GM23338 (cell line): ENCODE results near the gene DNAJC9. TPM values are rescaled to one million over a fixed set of nuclear protein-coding genes. Genes with fewer than 3 reads are reported as not detected.

Source experiments
- ATAC-seq: fragments of 200-7000 bp; cut with Tn5 transposase; 3 replicates; pipeline ENCODE4 v1.9.1; 2020
- DNase-seq: peaks from one replicate; pipeline ENCODE4 v3.0.0-alpha.2; 2015; ENCODE audit warnings: low spot score
- H2AFZ ChIP-seq: fragments of 200-600 bp; sonication (generic); 2 replicates; pipeline ENCODE4 v1.8.0; 2016; ENCODE audit warnings: antibody characterized with exemption, mild to moderate bottlenecking, moderate library complexity
- H3F3A ChIP-seq: fragments of 200-600 bp; sonication (generic); replicated peaks from 2 replicates; pipeline ENCODE4 v1.8.0; 2017; ENCODE audit warnings: antibody characterized with exemption, mixed run types, low read depth
- H3K27ac ChIP-seq: fragments of 200-600 bp; sonication (generic); 2 replicates; pipeline ENCODE4 v1.6.1; 2016; ENCODE audit warnings: low read depth
- H3K27me3 ChIP-seq: fragments of 200-600 bp; sonication (generic); 2 replicates; pipeline ENCODE4 v1.8.0; 2016; ENCODE audit warnings: mild to moderate bottlenecking, mixed run types, moderate library complexity; ENCODE audit not compliant: insufficient read depth
- H3K36me3 ChIP-seq: fragments of 200-600 bp; sonication (generic); 2 replicates; pipeline ENCODE4 v1.8.0; 2016; ENCODE audit warnings: mild to moderate bottlenecking; ENCODE audit not compliant: insufficient read depth
- H3K4me1 ChIP-seq: fragments of 200-600 bp; sonication (generic); 2 replicates; pipeline ENCODE4 v1.8.0; 2016; ENCODE audit warnings: mild to moderate bottlenecking, moderate library complexity; ENCODE audit not compliant: insufficient read depth
- H3K4me2 ChIP-seq: fragments of 200-600 bp; sonication (generic); 2 replicates; pipeline ENCODE4 v1.7.1; 2017; ENCODE audit warnings: mixed run types
- H3K4me3 ChIP-seq: fragments of 200-600 bp; sonication (generic); 2 replicates; pipeline ENCODE4 v1.6.1; 2016; ENCODE audit warnings: mixed run types
- H3K79me2 ChIP-seq: fragments of 200-600 bp; sonication (generic); replicated peaks from 2 replicates; pipeline ENCODE4 v1.8.0; 2017; ENCODE audit warnings: mild to moderate bottlenecking; ENCODE audit not compliant: insufficient read depth
- H3K9me2 ChIP-seq: fragments of 200-600 bp; sonication (generic); 2 replicates; pipeline ENCODE4 v1.8.0; 2017; ENCODE audit not compliant: insufficient read depth
- H4K20me1 ChIP-seq: fragments of 200-600 bp; sonication (generic); replicated peaks from 2 replicates; pipeline ENCODE4 v1.8.0; 2017; ENCODE audit warnings: mild to moderate bottlenecking; ENCODE audit not compliant: insufficient read depth
- H3K27ac Mint-ChIP-seq: 2 replicates; pipeline ENCODE4 v1.8.0; 2020; ENCODE audit warnings: inconsistent platforms, mild to moderate bottlenecking, moderate library complexity, mixed read lengths
- H3K27me3 Mint-ChIP-seq: 3 replicates; pipeline ENCODE4 v1.8.0; 2022; ENCODE audit warnings: low read depth, mild to moderate bottlenecking, moderate library complexity, mixed read lengths, inconsistent platforms; ENCODE audit not compliant: insufficient read depth, poor library complexity
- H3K36me3 Mint-ChIP-seq: 3 replicates; pipeline ENCODE4 v1.8.0; 2021; ENCODE audit warnings: low read depth, mild to moderate bottlenecking, inconsistent platforms, moderate library complexity, mixed read lengths
- H3K4me1 Mint-ChIP-seq: 3 replicates; pipeline ENCODE4 v1.8.0; 2020; ENCODE audit warnings: mild to moderate bottlenecking, inconsistent platforms, mixed read lengths
- H3K4me3 Mint-ChIP-seq: 3 replicates; pipeline ENCODE4 v1.8.0; 2021; ENCODE audit warnings: moderate library complexity, mild to moderate bottlenecking, inconsistent platforms, mixed read lengths
- H3K9me3 Mint-ChIP-seq: 3 replicates; pipeline ENCODE4 v1.8.0; 2020; ENCODE audit warnings: moderate library complexity, mild to moderate bottlenecking, inconsistent platforms, mixed read lengths
- CREB1 ChIP-seq: fragments of 250-450 bp; sonication (Bioruptor Pico); IDR thresholded peaks from 2 replicates; pipeline ENCODE4 v1.5.0; 2020; ENCODE audit warnings: low read depth, mild to moderate bottlenecking, moderate library complexity
- EZH2 ChIP-seq: fragments of 200-600 bp; sonication (generic); IDR thresholded peaks from one replicate; pipeline ENCODE4 v1.8.0; 2017; ENCODE audit warnings: antibody characterized with exemption, mild to moderate bottlenecking, low read depth; ENCODE audit not compliant: unreplicated experiment
- JUNB ChIP-seq: IDR thresholded peaks from one replicate; pipeline ENCODE4 v1.6.1; 2016; ENCODE audit warnings: antibody characterized with exemption; ENCODE audit not compliant: unreplicated experiment
- NANOG ChIP-seq: IDR thresholded peaks from 2 replicates; pipeline ENCODE4 v1.6.1; 2016; ENCODE audit warnings: antibody characterized with exemption, borderline replicate concordance
- POLR2AphosphoS5 ChIP-seq: IDR thresholded peaks from 2 replicates; pipeline ENCODE4 v1.6.1; 2016; ENCODE audit warnings: antibody characterized with exemption, low read depth
- long read RNA-seq: library from polyadenylated mRNA; unstranded; transcript quantifications from one replicate; pipeline ENCODE4 v2.0.0, GENCODE V29; 2020; ENCODE audit not compliant: unreplicated experiment
- polyA plus RNA-seq: library from polyadenylated mRNA; unstranded; fragments of >200 nt; fragmentation: Nextera tagmentation; extraction: Ambion mirVana; gene quantifications from 2 replicates; pipeline ENCODE4 v1.2.1, GENCODE V29; 2016
- total RNA-seq: library from RNA; depleted of rRNA; stranded (reverse); fragments of >200 nt; shearing (Covaris generic); gene quantifications from 2 replicates; pipeline ENCODE4 v1.2.3, GENCODE V29; 2014; rRNA removed
- TF ChIP-seq, protein P1 (sequence below), 2 experiments: fragments of 200-600 bp in 1 of 2; sonication (generic) in 1 of 2; conservative IDR thresholded peaks; 2 replicates each; pipeline versions ENCODE4 v1.5.1 to v1.6.1; 2016 to 2017; ENCODE audit warnings: antibody characterized with exemption in 2 of 2, low read depth in 2 of 2, mild to moderate bottlenecking in 2 of 2, moderate library complexity in 1 of 2
- TF ChIP-seq, protein P2 (sequence below): IDR thresholded peaks from 2 replicates; pipeline ENCODE4 v1.6.1; 2016; ENCODE audit warnings: antibody characterized with exemption
- TF ChIP-seq, protein P3 (sequence below): IDR thresholded peaks from one replicate; pipeline ENCODE4 v1.6.1; 2018; ENCODE audit warnings: antibody characterized with exemption; ENCODE audit not compliant: unreplicated experiment

The DNAJC9 gene, protein sequence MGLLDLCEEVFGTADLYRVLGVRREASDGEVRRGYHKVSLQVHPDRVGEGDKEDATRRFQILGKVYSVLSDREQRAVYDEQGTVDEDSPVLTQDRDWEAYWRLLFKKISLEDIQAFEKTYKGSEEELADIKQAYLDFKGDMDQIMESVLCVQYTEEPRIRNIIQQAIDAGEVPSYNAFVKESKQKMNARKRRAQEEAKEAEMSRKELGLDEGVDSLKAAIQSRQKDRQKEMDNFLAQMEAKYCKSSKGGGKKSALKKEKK
- total RNA-seq (27.8 and 33.2 TPM in 2 replicates), polyA plus RNA-seq (23.6 and 31.0 TPM in 2 replicates)
- long read RNA-seq, transcript DNAJC9-201 (5 exons, 3,032 nt) = major isoform, 66 of 80 reads
- long read RNA-seq, partial matches to known transcripts = 9 of 80 reads
- long read RNA-seq, other reads (novel, unspliced or antisense) = 5 of 80 reads

DNA sequence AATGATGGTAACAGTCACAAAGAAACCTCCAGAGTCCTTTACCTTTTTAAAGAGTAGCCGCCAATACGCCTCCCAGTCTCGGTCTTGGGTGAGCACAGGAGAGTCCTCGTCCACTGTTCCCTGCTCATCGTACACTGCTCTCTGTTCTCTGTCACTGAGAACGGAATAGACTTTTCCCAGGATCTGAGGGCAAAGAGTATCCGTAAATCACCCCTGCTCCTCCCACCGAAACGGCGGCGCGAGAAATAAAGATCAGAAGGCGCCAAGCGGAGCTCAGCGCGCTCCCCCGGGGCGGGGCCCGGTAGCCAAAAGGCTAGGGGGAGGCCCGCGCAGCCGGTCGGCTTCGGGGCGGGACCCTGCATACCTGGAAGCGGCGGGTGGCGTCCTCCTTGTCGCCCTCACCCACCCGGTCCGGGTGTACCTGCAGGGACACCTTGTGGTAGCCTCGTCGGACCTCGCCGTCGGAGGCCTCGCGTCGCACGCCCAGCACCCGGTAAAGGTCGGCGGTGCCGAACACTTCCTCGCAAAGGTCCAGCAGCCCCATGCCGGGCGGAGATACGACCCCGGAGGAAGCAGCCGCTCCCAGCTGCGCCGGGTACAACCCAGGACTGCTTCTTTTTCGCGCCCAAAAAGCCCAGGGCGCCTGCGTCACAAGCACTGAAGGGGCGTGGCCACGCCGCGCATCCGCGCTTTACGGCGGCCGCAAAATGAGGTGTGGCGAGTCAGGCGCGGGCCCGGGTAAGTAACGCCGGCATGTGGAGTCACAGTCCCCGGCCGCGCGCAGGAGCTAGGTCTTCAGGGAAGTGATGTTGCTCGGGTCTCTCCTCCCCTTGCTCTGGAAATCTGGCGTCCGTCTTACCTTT, at the start of gene DNAJC9:
Gene DNAJC9 (minus strand): TSS at position 610 of the 863 bp plus-strand sequence. CDS start 66 bp downstream, at position 544.
- peaks cover 70% of the 10 kb centered on the region for H3K79me2 ChIP-seq
- H2AFZ ChIP-seq = no peak within 1 kb of the TSS
- Mint-ChIP-seq H3K4me1 (peaks cover 23% of the 10 kb centered on the region; the same call in 2 of the 3 replicates), H3K9me3 (no peaks in the 10 kb centered on the region), H3K36me3 (peaks cover 81% of the 10 kb centered on the region), H3K27me3 (peaks cover 9% of the 10 kb centered on the region), H3K4me3 (peak within 1 kb of the TSS; percentile 100), H3K27ac (peak within 1 kb of the TSS; percentile 100)
- peaks cover 20% of the 10 kb centered on the region for H3K4me1 ChIP-seq
- ATAC-seq (peak; percentile 89), DNase-seq (peak; percentile 97)
- H4K20me1 ChIP-seq = no peaks in the 10 kb centered on the region; the same call in 1 of the 2 replicates
- H3K27ac ChIP-seq = peak within 1 kb of the TSS; percentile 98
- TF ChIP-seq, protein P1, sequence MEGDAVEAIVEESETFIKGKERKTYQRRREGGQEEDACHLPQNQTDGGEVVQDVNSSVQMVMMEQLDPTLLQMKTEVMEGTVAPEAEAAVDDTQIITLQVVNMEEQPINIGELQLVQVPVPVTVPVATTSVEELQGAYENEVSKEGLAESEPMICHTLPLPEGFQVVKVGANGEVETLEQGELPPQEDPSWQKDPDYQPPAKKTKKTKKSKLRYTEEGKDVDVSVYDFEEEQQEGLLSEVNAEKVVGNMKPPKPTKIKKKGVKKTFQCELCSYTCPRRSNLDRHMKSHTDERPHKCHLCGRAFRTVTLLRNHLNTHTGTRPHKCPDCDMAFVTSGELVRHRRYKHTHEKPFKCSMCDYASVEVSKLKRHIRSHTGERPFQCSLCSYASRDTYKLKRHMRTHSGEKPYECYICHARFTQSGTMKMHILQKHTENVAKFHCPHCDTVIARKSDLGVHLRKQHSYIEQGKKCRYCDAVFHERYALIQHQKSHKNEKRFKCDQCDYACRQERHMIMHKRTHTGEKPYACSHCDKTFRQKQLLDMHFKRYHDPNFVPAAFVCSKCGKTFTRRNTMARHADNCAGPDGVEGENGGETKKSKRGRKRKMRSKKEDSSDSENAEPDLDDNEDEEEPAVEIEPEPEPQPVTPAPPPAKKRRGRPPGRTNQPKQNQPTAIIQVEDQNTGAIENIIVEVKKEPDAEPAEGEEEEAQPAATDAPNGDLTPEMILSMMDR (conservative IDR thresholded peaks at IDR 0.05; ENCODE audit: low read depth in 2 of 2) = 0 out of 4 replicates have a peak, but pooled peaks of 1 of the 2 experiments have one; percentile 2
- TF ChIP-seq EZH2 (no peak), POLR2AphosphoS5 (peak; percentile 97), JUNB (no peak), NANOG (peak; percentile 12; the same call in 1 of the 2 replicates), CREB1 (CRISPR knock-in tag) (peak; percentile 88)
- TF ChIP-seq, protein P2, sequence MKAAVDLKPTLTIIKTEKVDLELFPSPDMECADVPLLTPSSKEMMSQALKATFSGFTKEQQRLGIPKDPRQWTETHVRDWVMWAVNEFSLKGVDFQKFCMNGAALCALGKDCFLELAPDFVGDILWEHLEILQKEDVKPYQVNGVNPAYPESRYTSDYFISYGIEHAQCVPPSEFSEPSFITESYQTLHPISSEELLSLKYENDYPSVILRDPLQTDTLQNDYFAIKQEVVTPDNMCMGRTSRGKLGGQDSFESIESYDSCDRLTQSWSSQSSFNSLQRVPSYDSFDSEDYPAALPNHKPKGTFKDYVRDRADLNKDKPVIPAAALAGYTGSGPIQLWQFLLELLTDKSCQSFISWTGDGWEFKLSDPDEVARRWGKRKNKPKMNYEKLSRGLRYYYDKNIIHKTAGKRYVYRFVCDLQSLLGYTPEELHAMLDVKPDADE = peak; percentile 78
- TF ChIP-seq, protein P3, sequence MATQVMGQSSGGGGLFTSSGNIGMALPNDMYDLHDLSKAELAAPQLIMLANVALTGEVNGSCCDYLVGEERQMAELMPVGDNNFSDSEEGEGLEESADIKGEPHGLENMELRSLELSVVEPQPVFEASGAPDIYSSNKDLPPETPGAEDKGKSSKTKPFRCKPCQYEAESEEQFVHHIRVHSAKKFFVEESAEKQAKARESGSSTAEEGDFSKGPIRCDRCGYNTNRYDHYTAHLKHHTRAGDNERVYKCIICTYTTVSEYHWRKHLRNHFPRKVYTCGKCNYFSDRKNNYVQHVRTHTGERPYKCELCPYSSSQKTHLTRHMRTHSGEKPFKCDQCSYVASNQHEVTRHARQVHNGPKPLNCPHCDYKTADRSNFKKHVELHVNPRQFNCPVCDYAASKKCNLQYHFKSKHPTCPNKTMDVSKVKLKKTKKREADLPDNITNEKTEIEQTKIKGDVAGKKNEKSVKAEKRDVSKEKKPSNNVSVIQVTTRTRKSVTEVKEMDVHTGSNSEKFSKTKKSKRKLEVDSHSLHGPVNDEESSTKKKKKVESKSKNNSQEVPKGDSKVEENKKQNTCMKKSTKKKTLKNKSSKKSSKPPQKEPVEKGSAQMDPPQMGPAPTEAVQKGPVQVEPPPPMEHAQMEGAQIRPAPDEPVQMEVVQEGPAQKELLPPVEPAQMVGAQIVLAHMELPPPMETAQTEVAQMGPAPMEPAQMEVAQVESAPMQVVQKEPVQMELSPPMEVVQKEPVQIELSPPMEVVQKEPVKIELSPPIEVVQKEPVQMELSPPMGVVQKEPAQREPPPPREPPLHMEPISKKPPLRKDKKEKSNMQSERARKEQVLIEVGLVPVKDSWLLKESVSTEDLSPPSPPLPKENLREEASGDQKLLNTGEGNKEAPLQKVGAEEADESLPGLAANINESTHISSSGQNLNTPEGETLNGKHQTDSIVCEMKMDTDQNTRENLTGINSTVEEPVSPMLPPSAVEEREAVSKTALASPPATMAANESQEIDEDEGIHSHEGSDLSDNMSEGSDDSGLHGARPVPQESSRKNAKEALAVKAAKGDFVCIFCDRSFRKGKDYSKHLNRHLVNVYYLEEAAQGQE = no peak
- no peaks in the 10 kb centered on the region for H3K27me3 ChIP-seq
- peaks cover 26% of the 10 kb centered on the region for H3F3A ChIP-seq
- peaks cover 51% of the 10 kb centered on the region for H3K36me3 ChIP-seq
- peak within 1 kb of the TSS; percentile 98 for H3K4me2 ChIP-seq
- H3K4me3 ChIP-seq = peak within 1 kb of the TSS; percentile 81
- H3K9me2 ChIP-seq = no peaks in the 10 kb centered on the region
